Measurements from ENCODE around the gene STX8.

STX8 gene

DNA sequence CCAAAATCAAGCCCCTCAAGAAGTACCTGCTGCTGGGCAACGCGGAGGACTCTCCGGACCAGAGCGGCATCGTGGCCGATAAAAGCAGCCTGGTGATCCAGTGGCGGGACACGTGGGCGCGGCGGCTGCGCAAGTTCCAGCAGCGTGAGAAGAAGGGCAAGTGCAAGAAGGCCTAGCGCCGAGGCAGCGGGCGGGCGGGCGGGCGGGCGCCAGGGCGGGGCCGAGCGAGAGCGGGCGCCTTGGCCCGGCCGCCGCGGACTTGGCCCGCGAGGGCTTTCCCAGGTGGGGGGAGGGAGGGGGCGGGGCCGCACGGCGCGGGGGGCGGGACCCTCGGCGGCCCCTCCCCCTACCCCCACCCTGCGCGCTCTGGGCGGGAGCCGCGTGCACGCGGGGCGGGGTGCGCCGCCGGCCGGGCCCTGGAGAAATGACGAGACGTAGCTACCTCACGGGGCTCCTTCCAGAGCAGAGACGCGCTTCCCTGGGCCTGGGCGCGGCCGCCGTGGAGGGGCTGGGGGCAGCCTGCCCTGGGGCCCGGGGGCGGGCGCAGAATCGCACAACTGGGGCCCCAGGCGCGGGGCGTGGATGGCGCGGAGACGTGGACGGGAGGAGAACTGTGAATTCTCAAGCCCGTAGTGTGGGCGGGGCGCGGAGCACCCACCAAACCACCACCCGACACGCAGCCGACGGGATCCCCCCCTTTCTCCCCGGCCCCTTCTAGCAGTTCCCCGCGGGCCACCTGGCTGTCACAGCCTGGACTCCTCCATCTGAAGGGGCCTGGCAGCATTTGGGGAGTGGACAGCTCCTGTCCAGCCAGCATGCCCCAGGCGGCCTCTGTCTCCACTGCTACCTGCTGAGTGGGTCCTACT, 335.6 kb downstream of the STX8 start:
- H3K9ac ChIP-seq (ENCODE audit: low read length), result peak overlapping the region; percentile 90
- no peaks in the 10 kb centered on the region for H3K9me3 ChIP-seq (ENCODE audit: insufficient read depth, low read length)
- TF ChIP-seq EZH2phosphoT487 (IDR thresholded peaks at IDR 0.05; ENCODE audit: low read depth), result no peak
- TF ChIP-seq, protein P1, sequence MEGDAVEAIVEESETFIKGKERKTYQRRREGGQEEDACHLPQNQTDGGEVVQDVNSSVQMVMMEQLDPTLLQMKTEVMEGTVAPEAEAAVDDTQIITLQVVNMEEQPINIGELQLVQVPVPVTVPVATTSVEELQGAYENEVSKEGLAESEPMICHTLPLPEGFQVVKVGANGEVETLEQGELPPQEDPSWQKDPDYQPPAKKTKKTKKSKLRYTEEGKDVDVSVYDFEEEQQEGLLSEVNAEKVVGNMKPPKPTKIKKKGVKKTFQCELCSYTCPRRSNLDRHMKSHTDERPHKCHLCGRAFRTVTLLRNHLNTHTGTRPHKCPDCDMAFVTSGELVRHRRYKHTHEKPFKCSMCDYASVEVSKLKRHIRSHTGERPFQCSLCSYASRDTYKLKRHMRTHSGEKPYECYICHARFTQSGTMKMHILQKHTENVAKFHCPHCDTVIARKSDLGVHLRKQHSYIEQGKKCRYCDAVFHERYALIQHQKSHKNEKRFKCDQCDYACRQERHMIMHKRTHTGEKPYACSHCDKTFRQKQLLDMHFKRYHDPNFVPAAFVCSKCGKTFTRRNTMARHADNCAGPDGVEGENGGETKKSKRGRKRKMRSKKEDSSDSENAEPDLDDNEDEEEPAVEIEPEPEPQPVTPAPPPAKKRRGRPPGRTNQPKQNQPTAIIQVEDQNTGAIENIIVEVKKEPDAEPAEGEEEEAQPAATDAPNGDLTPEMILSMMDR (IDR thresholded peaks at IDR 0.05; ENCODE audit: low read depth, low read length), result no peak
- peak overlapping the region; percentile 97 for H3K4me3 ChIP-seq (ENCODE audit: low read length)
- no peaks in the 10 kb centered on the region for H3K36me3 ChIP-seq (replicated peaks; ENCODE audit: low read depth, low read length)
- H2AFZ ChIP-seq (ENCODE audit: low read depth, low read length), result peak overlapping the region; percentile 72
- peaks cover 18% of the 10 kb centered on the region; the same call in 1 of the 2 replicates for H3K4me1 ChIP-seq (ENCODE audit: low read length)
- H3K79me2 ChIP-seq (ENCODE audit: low read length), result no peaks in the 10 kb centered on the region
- H3K27ac ChIP-seq (ENCODE audit: low read length), result peak overlapping the region; percentile 53
- no peaks in the 10 kb centered on the region for H4K20me1 ChIP-seq (ENCODE audit: insufficient read depth, low read length)
- peak overlapping the region; percentile 99 for H3K4me2 ChIP-seq (ENCODE audit: low read length)
- no peaks in the 10 kb centered on the region for H3K27me3 ChIP-seq (ENCODE audit: low read depth, low read length)

DNA sequence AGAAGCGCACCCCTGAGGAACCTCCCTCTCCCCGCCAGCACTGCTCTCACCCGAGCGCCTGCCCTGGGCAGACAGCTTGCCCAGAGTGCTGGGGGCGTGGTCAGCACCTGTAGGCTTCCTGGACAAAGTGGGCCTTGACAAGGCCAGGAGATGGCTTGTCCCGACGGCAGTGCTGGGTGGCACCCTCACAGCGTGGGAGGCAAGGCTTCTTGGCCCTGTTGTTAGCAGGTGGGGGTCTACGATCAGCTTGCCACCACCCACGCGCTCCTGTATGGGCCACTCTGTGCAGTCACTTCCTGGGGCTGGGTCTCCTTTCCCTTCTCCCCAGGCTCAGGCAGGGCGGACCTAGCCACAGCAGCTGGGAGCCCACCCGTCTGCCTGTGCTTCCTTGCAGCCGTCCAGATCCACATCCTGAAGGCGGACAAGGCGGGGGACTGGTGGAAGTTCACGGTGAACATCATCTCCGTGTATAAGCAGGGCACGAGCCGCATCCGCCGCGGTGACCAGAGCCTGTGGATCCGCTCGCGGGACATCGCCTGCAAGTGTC, 336.3 kb downstream of the STX8 start:
- Histone ChIP-seq H3K27me3 (ENCODE audit: low read depth, low read length) (no peaks in the 10 kb centered on the region), H3K4me2 (ENCODE audit: low read length) (peak overlapping the region; percentile 99), H3K9ac (ENCODE audit: low read length) (peak overlapping the region; percentile 90), H3K4me1 (ENCODE audit: low read length) (peaks cover 18% of the 10 kb centered on the region; the same call in 1 of the 2 replicates), H4K20me1 (ENCODE audit: insufficient read depth, low read length) (no peaks in the 10 kb centered on the region), H3K79me2 (ENCODE audit: low read length) (no peaks in the 10 kb centered on the region), H2AFZ (ENCODE audit: low read depth, low read length) (peak overlapping the region; percentile 72), H3K4me3 (ENCODE audit: low read length) (peak overlapping the region; percentile 97), H3K27ac (ENCODE audit: low read length) (peak overlapping the region; percentile 53), H3K36me3 (replicated peaks; ENCODE audit: low read depth, low read length) (no peaks in the 10 kb centered on the region), H3K9me3 (ENCODE audit: insufficient read depth, low read length) (no peaks in the 10 kb centered on the region)
- no peak for TF ChIP-seq EZH2phosphoT487 (IDR thresholded peaks at IDR 0.05; ENCODE audit: low read depth)
- TF ChIP-seq, protein P1 (IDR thresholded peaks at IDR 0.05; ENCODE audit: low read depth, low read length), result no peak

DNA sequence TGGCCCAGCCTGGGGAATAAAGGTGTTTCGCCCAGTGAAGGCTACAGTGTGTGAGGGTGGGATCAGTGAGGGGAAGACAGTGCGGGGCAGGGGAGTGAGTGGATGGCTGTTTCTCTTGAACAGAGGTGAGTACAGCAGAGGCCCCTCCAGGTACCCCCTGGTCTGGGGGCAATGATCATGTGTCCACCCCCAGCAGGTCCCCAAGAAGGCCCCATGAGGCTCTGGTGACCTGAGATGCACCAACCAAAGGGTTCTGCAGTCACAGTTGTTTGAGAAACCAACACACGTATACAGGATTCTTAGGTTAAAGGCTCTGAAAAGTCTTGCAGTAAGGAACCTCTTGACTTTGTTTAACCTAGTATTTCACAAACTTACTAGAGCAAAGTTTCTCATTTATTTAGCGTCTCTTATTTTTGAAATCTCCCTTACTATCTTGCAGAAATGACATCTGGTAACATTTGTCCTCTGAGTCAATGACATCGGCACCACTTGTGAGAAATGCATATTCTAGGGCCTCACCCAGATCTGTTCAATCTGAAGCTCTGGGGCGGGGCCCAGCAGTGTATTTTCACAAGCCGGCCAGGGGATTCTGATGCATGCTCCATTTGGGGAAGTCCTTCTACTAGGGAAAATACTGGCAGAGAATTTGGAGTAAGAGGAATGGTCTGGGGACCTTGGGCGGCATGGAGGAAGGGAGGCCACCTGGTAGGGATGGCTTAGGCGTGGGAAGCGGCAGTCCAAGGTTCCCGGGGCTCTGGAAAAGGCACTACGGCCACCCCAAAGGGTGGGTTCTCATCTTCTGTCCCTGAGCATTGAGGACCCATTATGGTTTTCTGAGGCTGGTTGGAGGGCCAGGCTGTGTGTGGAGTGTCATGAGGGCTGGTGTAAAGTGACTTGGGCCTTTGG, 337.0 kb downstream of the STX8 start:
- peak overlapping the region; percentile 99 for H3K4me2 ChIP-seq (ENCODE audit: low read length)
- H4K20me1 ChIP-seq (ENCODE audit: insufficient read depth, low read length), result no peaks in the 10 kb centered on the region
- no peak overlapping the region for H2AFZ ChIP-seq (ENCODE audit: low read depth, low read length)
- H3K4me1 ChIP-seq (ENCODE audit: low read length), result peaks cover 18% of the 10 kb centered on the region; the same call in 1 of the 2 replicates
- H3K36me3 ChIP-seq (replicated peaks; ENCODE audit: low read depth, low read length), result no peaks in the 10 kb centered on the region
- no peak overlapping the region for H3K27ac ChIP-seq (ENCODE audit: low read length)
- H3K79me2 ChIP-seq (ENCODE audit: low read length), result no peaks in the 10 kb centered on the region
- no peaks in the 10 kb centered on the region for H3K27me3 ChIP-seq (ENCODE audit: low read depth, low read length)
- H3K9ac ChIP-seq (ENCODE audit: low read length), result peak overlapping the region; percentile 90
- H3K4me3 ChIP-seq (ENCODE audit: low read length), result peak overlapping the region; percentile 97
- TF ChIP-seq, protein P1 (IDR thresholded peaks at IDR 0.05; ENCODE audit: low read depth, low read length), result no peak
- no peak for TF ChIP-seq EZH2phosphoT487 (IDR thresholded peaks at IDR 0.05; ENCODE audit: low read depth)
- no peaks in the 10 kb centered on the region for H3K9me3 ChIP-seq (ENCODE audit: insufficient read depth, low read length)
